GM23338 (cell line): ENCODE measurements around the gene JDP2.

Source experiments
- EZH2 ChIP-seq: fragments of 200-600 bp; sonication (generic); IDR thresholded peaks from one replicate; pipeline ENCODE4 v1.8.0; 2017; ENCODE audit warnings: antibody characterized with exemption, mild to moderate bottlenecking, low read depth; ENCODE audit not compliant: unreplicated experiment
- JUNB ChIP-seq: IDR thresholded peaks from one replicate; pipeline ENCODE4 v1.6.1; 2016; ENCODE audit warnings: antibody characterized with exemption; ENCODE audit not compliant: unreplicated experiment
- NANOG ChIP-seq: IDR thresholded peaks from 2 replicates; pipeline ENCODE4 v1.6.1; 2016; ENCODE audit warnings: antibody characterized with exemption, borderline replicate concordance
- POLR2AphosphoS5 ChIP-seq: IDR thresholded peaks from 2 replicates; pipeline ENCODE4 v1.6.1; 2016; ENCODE audit warnings: antibody characterized with exemption, low read depth
- TF ChIP-seq, protein P1 (sequence below): IDR thresholded peaks from one replicate; pipeline ENCODE4 v1.6.1; 2018; ENCODE audit warnings: antibody characterized with exemption; ENCODE audit not compliant: unreplicated experiment
- TF ChIP-seq, protein P2 (sequence below), 2 experiments: fragments of 200-600 bp in 1 of 2; sonication (generic) in 1 of 2; conservative IDR thresholded peaks; 2 replicates each; pipeline versions ENCODE4 v1.5.1 to v1.6.1; 2016 to 2017; ENCODE audit warnings: antibody characterized with exemption in 2 of 2, low read depth in 2 of 2, mild to moderate bottlenecking in 2 of 2, moderate library complexity in 1 of 2

DNA sequence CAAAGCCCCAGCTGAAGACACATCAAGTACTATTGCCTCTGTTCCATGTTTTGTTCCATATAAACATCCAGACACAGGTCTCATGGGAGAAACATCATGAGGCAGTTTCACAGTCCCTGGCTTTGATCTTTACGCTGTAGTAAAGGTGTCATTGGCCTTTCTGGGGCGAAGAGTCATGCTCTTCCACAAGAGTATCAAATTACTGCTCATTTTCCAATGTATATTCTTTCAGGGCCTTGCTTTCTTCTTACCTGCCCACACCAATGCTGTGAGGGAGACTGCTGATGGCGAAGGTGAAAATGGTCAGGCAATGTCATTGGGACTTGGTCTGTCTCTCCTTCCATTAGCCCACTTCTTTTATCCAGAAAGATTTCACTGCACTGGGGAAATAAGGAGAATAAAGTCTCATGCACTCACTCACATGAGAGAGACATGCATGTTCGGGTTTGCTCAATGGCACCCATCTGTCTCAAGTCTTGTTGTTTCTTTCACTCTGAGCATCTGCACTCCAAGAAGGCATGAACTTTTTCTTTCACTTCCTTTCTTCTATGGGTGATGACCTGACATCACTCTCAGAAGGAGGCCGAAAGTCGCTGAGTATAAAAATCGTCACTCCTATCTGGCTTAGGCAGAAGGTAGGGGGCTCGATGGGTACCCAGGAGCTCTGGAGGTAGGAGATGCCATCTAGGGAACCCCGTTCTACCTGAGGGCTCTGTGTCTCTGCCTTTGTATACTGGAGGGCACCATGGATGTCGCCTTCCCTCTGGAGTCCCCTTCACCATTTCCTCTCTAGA is 1.3 kb upstream of the JDP2 start:
- TF ChIP-seq, protein P1, sequence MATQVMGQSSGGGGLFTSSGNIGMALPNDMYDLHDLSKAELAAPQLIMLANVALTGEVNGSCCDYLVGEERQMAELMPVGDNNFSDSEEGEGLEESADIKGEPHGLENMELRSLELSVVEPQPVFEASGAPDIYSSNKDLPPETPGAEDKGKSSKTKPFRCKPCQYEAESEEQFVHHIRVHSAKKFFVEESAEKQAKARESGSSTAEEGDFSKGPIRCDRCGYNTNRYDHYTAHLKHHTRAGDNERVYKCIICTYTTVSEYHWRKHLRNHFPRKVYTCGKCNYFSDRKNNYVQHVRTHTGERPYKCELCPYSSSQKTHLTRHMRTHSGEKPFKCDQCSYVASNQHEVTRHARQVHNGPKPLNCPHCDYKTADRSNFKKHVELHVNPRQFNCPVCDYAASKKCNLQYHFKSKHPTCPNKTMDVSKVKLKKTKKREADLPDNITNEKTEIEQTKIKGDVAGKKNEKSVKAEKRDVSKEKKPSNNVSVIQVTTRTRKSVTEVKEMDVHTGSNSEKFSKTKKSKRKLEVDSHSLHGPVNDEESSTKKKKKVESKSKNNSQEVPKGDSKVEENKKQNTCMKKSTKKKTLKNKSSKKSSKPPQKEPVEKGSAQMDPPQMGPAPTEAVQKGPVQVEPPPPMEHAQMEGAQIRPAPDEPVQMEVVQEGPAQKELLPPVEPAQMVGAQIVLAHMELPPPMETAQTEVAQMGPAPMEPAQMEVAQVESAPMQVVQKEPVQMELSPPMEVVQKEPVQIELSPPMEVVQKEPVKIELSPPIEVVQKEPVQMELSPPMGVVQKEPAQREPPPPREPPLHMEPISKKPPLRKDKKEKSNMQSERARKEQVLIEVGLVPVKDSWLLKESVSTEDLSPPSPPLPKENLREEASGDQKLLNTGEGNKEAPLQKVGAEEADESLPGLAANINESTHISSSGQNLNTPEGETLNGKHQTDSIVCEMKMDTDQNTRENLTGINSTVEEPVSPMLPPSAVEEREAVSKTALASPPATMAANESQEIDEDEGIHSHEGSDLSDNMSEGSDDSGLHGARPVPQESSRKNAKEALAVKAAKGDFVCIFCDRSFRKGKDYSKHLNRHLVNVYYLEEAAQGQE: no peak
- TF ChIP-seq, protein P2, sequence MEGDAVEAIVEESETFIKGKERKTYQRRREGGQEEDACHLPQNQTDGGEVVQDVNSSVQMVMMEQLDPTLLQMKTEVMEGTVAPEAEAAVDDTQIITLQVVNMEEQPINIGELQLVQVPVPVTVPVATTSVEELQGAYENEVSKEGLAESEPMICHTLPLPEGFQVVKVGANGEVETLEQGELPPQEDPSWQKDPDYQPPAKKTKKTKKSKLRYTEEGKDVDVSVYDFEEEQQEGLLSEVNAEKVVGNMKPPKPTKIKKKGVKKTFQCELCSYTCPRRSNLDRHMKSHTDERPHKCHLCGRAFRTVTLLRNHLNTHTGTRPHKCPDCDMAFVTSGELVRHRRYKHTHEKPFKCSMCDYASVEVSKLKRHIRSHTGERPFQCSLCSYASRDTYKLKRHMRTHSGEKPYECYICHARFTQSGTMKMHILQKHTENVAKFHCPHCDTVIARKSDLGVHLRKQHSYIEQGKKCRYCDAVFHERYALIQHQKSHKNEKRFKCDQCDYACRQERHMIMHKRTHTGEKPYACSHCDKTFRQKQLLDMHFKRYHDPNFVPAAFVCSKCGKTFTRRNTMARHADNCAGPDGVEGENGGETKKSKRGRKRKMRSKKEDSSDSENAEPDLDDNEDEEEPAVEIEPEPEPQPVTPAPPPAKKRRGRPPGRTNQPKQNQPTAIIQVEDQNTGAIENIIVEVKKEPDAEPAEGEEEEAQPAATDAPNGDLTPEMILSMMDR (conservative IDR thresholded peaks at IDR 0.05; ENCODE audit: low read depth in 2 of 2): no peak
- TF ChIP-seq JUNB (no peak), EZH2 (no peak), POLR2AphosphoS5 (no peak), NANOG (no peak)
